RWPE1 (cell line): ENCODE results near the gene RADIL.

Experiments
- CTCF ChIA-PET: fragments of 350-600 bp; sonication (Branson Sonifier 250); formaldehyde crosslinking; extraction: SDS; loops from one replicate; lab custom pipeline; 2021; lab: Yijun Ruan, JAX
- POLR2A ChIA-PET: fragments of 400-600 bp; formaldehyde crosslinking; extraction: SDS; loops from one replicate; lab custom pipeline; 2020; ENCODE audit warnings: antibody characterized with exemption; ENCODE audit not compliant: low non-redundant PET; lab: Yijun Ruan, JAX
- DNase-seq: peaks from one replicate; pipeline ENCODE4 v3.0.0; 2012; ENCODE audit warnings: low spot score
- H3K27ac ChIP-seq: fragments of 450-650 bp; 2 replicates; pipeline ENCODE4 v1.5.1; 2017
- TF ChIP-seq, protein P1 (sequence below): fragments of 450-650 bp; conservative IDR thresholded peaks from 2 replicates; pipeline ENCODE4 v1.5.1; 2017; ENCODE audit warnings: low read depth, mild to moderate bottlenecking

The RADIL gene

DNA sequence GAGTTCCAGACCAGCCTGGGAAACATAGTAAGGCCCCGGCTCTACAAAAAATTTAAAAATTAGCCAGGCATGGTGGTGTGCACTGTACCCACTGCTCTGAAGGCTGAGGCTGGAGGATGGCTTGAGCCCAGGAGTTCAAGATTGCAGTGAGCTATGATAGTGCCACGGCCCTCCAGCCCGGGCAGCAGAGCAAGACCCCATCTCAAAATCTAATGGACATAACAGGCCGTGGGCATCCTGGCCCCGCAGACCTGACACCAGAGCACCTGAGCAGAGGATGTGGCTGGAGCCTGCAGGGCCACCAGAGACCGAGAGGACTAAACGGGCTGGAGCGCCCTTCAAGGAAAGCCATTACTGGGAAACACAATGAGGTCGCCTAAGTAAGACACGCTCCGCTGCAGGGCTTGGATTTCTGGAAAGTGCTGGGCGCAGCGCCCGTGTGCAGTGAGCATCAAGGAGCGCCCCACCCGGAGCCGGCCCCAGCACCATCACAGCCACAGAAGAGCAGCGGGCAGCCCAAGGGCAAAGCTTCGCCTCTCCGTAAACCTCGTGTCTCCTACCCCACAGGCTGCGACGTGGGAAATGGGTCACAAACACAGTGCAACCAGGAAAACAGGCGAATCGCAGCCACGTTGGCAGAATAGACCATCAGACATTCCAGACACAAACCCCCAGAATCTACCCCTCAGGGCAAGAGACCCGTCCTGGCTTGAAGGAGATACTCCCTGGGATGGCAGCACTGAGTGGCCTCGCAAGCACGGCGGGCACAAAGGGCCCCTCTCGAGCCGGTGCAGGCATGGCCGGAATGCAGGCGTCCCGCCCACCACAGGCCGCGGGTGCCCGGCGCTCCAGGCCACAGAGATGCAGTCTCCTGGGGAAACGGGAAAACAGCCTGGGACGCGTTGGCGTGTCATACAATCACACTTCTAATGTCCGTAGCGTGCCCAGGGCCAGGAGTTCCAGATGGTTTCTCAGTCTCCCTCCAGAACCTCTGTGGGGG, 4.9 kb downstream of the RADIL start:
- ChIA-PET POLR2A (no interaction called here), CTCF (interaction anchor here (0.6 kb wide), 1 partner anchor 72 kb away, joined by 5 read pairs; no protein-coding TSS in a partner anchor)
- H3K27ac ChIP-seq, result no peak overlapping the region
- DNase-seq, result no peak
- TF ChIP-seq, protein P1, sequence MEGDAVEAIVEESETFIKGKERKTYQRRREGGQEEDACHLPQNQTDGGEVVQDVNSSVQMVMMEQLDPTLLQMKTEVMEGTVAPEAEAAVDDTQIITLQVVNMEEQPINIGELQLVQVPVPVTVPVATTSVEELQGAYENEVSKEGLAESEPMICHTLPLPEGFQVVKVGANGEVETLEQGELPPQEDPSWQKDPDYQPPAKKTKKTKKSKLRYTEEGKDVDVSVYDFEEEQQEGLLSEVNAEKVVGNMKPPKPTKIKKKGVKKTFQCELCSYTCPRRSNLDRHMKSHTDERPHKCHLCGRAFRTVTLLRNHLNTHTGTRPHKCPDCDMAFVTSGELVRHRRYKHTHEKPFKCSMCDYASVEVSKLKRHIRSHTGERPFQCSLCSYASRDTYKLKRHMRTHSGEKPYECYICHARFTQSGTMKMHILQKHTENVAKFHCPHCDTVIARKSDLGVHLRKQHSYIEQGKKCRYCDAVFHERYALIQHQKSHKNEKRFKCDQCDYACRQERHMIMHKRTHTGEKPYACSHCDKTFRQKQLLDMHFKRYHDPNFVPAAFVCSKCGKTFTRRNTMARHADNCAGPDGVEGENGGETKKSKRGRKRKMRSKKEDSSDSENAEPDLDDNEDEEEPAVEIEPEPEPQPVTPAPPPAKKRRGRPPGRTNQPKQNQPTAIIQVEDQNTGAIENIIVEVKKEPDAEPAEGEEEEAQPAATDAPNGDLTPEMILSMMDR, result no peak

DNA sequence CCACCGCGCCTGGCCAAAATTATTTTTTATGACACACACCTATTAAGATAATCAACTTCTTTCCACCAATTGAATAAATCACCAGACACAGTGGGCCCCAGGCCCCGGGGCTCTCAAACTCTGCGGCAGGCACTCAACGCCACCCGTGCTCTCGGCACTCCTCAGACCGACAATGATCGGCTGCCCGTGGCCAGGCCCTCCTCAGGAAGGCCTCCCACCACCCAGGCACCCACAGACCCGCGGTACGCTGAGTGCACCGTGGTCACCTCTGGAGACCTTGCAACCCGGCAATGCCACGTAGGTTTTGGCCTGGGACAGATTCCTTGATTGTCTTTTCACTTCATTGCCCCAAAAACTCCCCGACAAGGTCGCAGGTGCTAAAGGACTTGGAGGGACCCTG, 6.9 kb downstream of the RADIL start:
- ChIA-PET POLR2A (no interaction called here), CTCF (no interaction called here)
- no peak for DNase-seq
- no peak overlapping the region for H3K27ac ChIP-seq
- TF ChIP-seq, protein P1, result no peak

DNA sequence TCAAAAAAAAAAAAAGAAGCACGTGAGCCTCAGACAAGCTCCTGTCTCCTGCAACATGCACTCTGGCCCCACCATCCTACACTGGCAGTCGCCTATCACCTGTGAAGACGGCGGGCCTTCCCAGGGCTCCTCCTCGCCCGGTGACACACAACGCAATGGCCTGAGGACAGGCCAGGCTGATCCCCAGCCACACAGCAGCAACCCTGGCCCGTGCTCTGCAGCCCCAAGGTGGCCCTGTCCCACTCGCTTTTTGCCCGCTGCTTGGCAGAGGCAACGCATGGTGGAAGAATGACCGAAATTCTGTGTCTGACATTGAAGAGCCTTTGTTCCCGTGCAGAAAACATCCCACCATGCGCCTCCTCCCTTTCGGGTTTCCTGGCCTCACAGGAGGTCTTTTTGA, 8.1 kb downstream of the RADIL start:
- ChIA-PET CTCF (no interaction called here), POLR2A (interaction anchor here (0.6 kb wide), 1 partner anchor 172 kb away, joined by 8 read pairs; no protein-coding TSS in a partner anchor)
- H3K27ac ChIP-seq, result no peak overlapping the region
- DNase-seq, result no peak
- TF ChIP-seq, protein P1, result no peak

DNA sequence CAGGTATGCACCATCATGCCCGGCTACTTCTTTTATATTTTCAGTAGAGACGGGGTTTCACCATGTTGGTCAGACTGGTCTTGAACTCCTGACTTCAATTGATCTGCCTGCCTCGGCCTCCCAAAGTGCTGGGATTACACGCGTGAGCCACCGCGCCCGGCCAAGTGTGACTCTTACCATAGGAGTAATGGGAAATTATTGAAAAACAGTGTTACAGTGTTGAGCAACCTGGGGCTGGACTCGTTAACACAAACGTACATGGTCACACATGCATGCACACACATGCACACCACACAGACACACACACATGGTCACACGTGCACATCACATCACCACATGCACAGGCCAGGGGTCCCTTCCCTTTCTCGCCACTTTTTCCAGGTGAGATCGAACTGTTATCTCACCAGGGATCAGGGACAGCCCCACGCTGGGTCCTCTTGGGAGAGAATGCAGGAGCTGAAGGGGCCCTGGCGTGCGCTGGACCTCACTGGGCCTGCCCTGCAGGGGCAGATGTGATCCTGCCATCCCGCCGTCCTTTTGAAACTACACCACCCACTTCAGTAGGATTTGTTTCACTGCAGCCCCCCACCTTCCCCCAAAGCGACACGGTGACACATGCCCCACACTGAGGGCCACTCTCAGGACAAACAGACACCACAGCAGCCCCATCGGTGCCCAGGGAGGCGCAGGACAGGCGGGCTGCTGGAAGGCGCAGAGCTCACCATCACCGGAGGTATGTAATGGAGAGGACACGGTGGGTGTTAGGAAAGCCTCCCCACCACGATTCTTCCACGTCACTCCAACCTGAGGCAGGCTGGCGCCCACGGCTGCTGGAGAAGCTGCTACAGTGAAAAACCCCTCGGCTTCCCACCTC, 10.2 kb downstream of the RADIL start:
- TF ChIP-seq, protein P1, result no peak
- no peak overlapping the region for H3K27ac ChIP-seq
- no peak for DNase-seq
- ChIA-PET CTCF (no interaction called here), POLR2A (no interaction called here)

DNA sequence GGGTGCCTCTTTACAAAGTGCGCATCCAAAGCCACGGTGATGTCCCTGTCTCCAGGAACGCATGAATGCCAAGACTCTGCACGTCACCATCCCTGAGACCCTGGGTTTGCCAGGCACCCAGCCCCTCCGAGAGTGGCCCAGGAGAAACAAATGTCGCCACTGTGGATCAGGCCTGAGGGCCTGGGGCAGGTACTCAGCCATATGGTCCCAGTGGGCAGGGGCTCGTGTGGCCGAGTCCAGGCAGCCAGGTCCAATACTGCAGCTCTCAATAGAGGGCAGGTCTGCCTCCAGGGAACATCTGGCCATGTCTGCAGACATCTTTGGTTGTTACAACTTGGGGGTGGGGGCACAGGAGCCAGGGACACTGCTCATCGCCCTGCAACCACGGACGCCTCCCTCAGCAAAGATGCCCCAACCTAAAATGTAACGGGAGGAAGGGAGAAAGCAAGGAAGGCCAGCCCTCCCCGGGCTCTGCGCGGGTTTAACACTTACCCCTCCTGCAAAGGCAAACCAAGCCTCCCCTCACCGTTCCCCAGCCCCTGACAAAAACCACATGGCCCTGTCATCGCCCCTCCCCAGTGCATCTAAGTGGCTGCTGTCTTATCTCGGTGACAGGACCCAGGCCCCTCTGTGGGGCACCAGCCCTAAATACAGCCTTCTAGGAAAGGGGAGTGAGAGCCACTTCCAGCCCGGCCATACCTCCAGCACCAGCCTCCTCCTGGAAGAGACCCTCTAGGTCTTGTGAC, 11.4 kb downstream of the RADIL start:
- CTCF ChIA-PET, result no interaction called here
- TF ChIP-seq, protein P1, result no peak
- POLR2A ChIA-PET, result no interaction called here
- no peak for DNase-seq
- H3K27ac ChIP-seq, result no peak overlapping the region
